ENCODE data around the gene CABP4.

CABP4 gene

GRCh38 chr11:67494371-67495233 is 39.4 kb downstream of the CABP4 start:
- DNase-seq (ENCODE audit: low read depth in 1 of 2, low spot score in 1 of 2): no peak

GRCh38 chr11:67495234-67496005 is 40.3 kb downstream of the CABP4 start:
- no peak for DNase-seq (ENCODE audit: low read depth in 1 of 2, low spot score in 1 of 2)

- no peak for DNase-seq (ENCODE audit: low read depth in 1 of 2, low spot score in 1 of 2)
Measured at GRCh38 chr11:67496113-67496512, 41.0 kb downstream of the CABP4 start.

- no peak for DNase-seq (ENCODE audit: low read depth in 1 of 2, low spot score in 1 of 2)
Measured at GRCh38 chr11:67497656-67498291, 42.6 kb downstream of the CABP4 start.

- no peak for DNase-seq (ENCODE audit: low read depth in 1 of 2, low spot score in 1 of 2)
Measured at GRCh38 chr11:67498544-67498972, 43.4 kb downstream of the CABP4 start.

- DNase-seq (ENCODE audit: low read depth in 1 of 2, low spot score in 1 of 2): no peak
Measured at GRCh38 chr11:67499808-67500483, 44.8 kb downstream of the CABP4 start.

GRCh38 chr11:67500484-67500821 is 45.3 kb downstream of the CABP4 start:
- no peak for DNase-seq (ENCODE audit: low read depth in 1 of 2, low spot score in 1 of 2)

- DNase-seq (ENCODE audit: low read depth in 1 of 2, low spot score in 1 of 2): no peak
Measured at GRCh38 chr11:67500831-67501715, 45.9 kb downstream of the CABP4 start.

- DNase-seq (ENCODE audit: low read depth in 1 of 2, low spot score in 1 of 2): no peak
Measured at GRCh38 chr11:67501854-67502253, 46.7 kb downstream of the CABP4 start.

GRCh38 chr11:67502328-67502979 is 47.3 kb downstream of the CABP4 start:
- no peak for DNase-seq (ENCODE audit: low read depth in 1 of 2, low spot score in 1 of 2)

- DNase-seq (ENCODE audit: low read depth in 1 of 2, low spot score in 1 of 2): no peak
Measured at GRCh38 chr11:67503119-67504004, 48.2 kb downstream of the CABP4 start.

- DNase-seq (ENCODE audit: low read depth in 1 of 2, low spot score in 1 of 2): no peak
Measured at GRCh38 chr11:67504005-67504949, 49.1 kb downstream of the CABP4 start.

- peak; percentile 49 to 63 for DNase-seq (ENCODE audit: low read depth in 1 of 2, low spot score in 1 of 2)
Measured at GRCh38 chr11:67504950-67505581, 49.9 kb downstream of the CABP4 start, which contains the start of gene PITPNM1. TSS of gene PITPNM1 (minus strand) at chr11:67505363. CDS start at chr11:67504180, 1,183 bp downstream.

- peak; percentile 74 to 85 for DNase-seq (ENCODE audit: low read depth in 1 of 2, low spot score in 1 of 2)
Measured at GRCh38 chr11:67505605-67506396, 50.6 kb downstream of the CABP4 start.

GRCh38 chr11:67506426-67507051 is 51.4 kb downstream of the CABP4 start:
- no peak for DNase-seq (ENCODE audit: low read depth in 1 of 2, low spot score in 1 of 2)
